Neutrophil (primary cell): ENCODE data around the gene FBXO46.
"Not testable (repeated sequence)": the region's sequence is repeated elsewhere in the genome, so short reads cannot be mapped to it uniquely, and the experiment has no call there.

ENCODE experiments used
- H3K27ac ChIP-seq: fragments of 200-600 bp; sonication (generic); 2 replicates; pipeline ENCODE4 v1.5.1; 2016; ENCODE audit warnings: mild to moderate bottlenecking, moderate library complexity
- H3K27me3 ChIP-seq: fragments of 200-600 bp; sonication (generic); 2 replicates; pipeline ENCODE4 v1.6.0; 2016; ENCODE audit warnings: mild to moderate bottlenecking
- H3K36me3 ChIP-seq: fragments of 200-600 bp; sonication (generic); 2 replicates; pipeline ENCODE4 v1.5.1; 2017
- H3K4me1 ChIP-seq, 2 experiments: fragments of 200-600 bp in 1 of 2; sonication (generic) in 1 of 2; 1 replicate in 1 of 2; 2 replicates in 1 of 2; pipeline versions ENCODE4 v1.5.1 to v1.6.1; 2013 to 2016; ENCODE audit warnings: low read depth in 1 of 2, low read length in 1 of 2, mild to moderate bottlenecking in 1 of 2, moderate library complexity in 1 of 2; ENCODE audit not compliant: control insufficient read depth in 1 of 2, insufficient read depth in 1 of 2
- H3K4me3 ChIP-seq, 2 experiments: fragments of 200-600 bp in 1 of 2; sonication (generic) in 1 of 2; 1 replicate in 1 of 2; 2 replicates in 1 of 2; pipeline ENCODE4 v1.5.1; 2013 to 2016; ENCODE audit warnings: low read depth in 1 of 2, low read length in 1 of 2, mild to moderate bottlenecking in 1 of 2, moderate library complexity in 1 of 2
- H3K9me3 ChIP-seq: fragments of 200-600 bp; sonication (generic); 2 replicates; pipeline ENCODE4 v1.5.1; 2016
- TF ChIP-seq, protein P1 (sequence below): fragments of 200-600 bp; sonication (generic); IDR thresholded peaks from 2 replicates; pipeline ENCODE4 v1.5.1; 2016; ENCODE audit warnings: antibody characterized with exemption

The FBXO46 gene

DNA sequence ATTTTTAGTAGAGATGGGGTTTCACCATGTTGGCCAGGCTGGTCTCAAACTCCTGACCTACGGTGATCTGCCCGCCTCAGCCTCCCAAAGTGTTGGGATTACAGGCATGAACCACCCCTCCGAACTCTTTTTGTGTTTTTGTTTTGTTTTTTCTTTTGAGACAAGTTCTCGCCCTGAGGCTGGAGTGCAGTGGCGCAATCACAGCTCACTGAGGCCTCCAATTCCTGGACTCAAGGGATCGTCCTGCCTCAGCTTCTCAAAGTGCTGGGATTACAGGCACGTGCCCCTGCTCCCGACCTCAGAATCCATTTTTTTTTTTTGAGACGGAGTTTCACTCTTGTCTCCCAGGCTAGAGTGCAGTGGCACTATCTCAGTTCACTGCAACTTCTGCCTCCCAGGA lies 27.0 kb upstream of the FBXO46 start:
- Histone ChIP-seq H3K4me1 (no peaks in the 10 kb centered on the region), H3K27ac (no peak overlapping the region), H3K27me3 (peaks cover 88% of the 10 kb centered on the region), H3K4me3 (no peak overlapping the region), H3K36me3 (no peaks in the 10 kb centered on the region), H3K9me3 (no peaks in the 10 kb centered on the region)
- TF ChIP-seq, protein P1, sequence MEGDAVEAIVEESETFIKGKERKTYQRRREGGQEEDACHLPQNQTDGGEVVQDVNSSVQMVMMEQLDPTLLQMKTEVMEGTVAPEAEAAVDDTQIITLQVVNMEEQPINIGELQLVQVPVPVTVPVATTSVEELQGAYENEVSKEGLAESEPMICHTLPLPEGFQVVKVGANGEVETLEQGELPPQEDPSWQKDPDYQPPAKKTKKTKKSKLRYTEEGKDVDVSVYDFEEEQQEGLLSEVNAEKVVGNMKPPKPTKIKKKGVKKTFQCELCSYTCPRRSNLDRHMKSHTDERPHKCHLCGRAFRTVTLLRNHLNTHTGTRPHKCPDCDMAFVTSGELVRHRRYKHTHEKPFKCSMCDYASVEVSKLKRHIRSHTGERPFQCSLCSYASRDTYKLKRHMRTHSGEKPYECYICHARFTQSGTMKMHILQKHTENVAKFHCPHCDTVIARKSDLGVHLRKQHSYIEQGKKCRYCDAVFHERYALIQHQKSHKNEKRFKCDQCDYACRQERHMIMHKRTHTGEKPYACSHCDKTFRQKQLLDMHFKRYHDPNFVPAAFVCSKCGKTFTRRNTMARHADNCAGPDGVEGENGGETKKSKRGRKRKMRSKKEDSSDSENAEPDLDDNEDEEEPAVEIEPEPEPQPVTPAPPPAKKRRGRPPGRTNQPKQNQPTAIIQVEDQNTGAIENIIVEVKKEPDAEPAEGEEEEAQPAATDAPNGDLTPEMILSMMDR, result no peak

DNA sequence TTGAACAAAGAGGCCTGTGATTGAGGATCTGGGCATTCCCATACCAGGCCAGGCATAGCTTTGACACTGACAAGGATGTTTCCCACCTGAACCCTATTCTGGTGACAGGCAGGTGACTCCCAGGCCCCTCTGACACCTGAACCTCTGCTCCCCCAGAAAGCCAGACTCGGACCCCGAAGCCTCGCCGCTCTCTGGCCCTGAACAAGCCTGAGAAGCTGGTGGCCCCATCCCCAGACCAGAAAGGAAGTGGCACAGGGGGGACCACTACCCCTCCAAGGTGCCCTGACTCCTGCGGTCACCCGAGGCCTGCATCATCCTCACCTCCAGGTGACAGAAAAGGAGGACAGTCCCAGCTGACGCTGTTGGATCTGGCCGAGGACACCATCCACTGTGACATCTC lies 23.6 kb upstream of the FBXO46 start:
- Histone ChIP-seq H3K4me1 (no peaks in the 10 kb centered on the region), H3K27ac (no peak overlapping the region), H3K9me3 (no peaks in the 10 kb centered on the region), H3K27me3 (peaks cover 62% of the 10 kb centered on the region), H3K4me3 (no peak overlapping the region), H3K36me3 (no peaks in the 10 kb centered on the region)
- TF ChIP-seq, protein P1, result no peak

DNA sequence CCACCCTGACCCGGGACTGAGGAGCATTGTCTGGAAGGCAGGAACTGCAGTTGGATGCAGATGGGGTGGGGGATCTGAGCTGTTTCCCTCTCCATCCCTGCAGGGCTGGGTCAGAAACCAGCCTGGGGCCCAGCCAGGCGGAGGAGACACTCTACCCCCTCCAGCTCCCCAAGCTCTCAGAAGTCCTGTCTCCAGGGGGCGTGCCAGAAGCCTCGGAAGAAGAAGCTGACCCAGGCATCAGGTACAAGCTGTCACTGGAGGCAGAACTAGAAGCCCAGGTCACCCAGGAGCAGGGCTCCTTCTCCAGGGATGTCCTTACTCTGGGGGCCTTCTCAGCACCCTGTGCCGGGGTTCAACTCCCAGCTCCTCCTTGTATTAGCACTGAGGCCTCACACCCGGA lies 22.9 kb upstream of the FBXO46 start:
- H3K27ac ChIP-seq, result no peak overlapping the region
- H3K27me3 ChIP-seq, result peaks cover 59% of the 10 kb centered on the region
- no peak overlapping the region for H3K4me3 ChIP-seq
- no peaks in the 10 kb centered on the region for H3K9me3 ChIP-seq
- no peaks in the 10 kb centered on the region for H3K4me1 ChIP-seq
- no peaks in the 10 kb centered on the region for H3K36me3 ChIP-seq
- TF ChIP-seq, protein P1, result no peak

DNA sequence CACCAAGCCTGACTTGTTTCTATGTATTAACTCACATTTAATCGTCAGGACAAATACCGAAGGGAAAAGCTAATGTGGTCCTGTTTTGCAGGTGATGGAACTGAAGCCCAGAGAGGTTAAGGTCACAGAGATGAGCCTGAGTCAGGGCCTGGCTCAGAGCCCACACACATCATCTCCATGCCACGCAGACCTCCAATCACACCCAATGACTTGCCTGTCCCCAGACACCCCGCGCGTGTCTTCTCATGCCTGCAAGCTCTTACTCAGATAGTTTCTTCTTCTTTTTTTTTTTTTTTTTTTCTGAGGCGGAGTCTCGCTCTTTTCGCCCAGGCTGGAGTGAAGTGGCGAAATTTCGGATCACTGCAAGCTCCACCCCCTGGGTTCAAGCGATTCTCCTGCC lies 21.9 kb upstream of the FBXO46 start:
- no peaks in the 10 kb centered on the region for H3K9me3 ChIP-seq
- peaks cover 59% of the 10 kb centered on the region for H3K27me3 ChIP-seq
- no peak overlapping the region for H3K4me3 ChIP-seq
- no peak overlapping the region for H3K27ac ChIP-seq
- H3K36me3 ChIP-seq, result no peaks in the 10 kb centered on the region
- no peaks in the 10 kb centered on the region for H3K4me1 ChIP-seq
- TF ChIP-seq, protein P1, result no peak

DNA sequence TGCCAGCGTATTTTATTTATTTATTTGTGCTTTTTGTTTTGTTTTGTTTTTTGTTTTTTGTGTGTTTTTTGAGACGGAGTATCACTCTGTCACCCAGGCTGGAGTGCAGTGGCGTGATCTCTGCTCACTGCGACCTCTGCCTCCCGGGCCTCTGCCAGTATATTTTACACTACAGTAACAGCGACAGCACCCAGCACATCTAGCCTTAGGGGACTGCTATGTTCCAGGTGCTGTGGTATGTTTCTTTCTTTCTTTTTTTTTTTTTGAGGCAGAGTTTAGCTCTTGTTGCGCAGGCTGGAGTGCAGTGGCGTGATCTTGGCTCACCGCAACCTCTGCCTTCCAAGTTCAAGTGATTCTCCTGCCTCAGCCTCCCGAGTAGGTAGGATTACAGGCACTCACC lies 20.8 kb upstream of the FBXO46 start:
- not testable (repeated sequence) for H3K9me3 ChIP-seq, H3K4me1 ChIP-seq, H3K4me3 ChIP-seq, H3K27ac ChIP-seq, H3K36me3 ChIP-seq
- peaks cover 59% of the 10 kb centered on the region for H3K27me3 ChIP-seq

DNA sequence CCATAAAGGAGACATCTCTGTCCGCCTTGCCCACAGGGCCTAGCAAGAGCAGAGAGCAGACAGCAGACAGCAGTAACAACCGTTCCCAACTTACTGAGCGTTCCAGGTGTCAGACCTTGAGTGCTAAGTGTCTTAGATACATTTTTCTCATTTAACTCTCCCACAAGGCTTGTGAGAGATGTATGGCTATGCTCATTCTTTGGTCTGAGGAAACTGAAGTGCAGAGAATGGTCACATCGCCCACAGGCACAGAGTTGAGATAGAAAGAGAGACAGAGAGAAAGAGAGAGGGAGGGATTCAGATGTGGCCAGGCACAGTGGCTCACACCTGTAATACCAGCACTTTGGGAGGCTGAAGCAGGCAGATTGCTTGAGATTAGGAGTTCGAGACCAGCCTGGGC lies 16.8 kb upstream of the FBXO46 start:
- Histone ChIP-seq H3K4me3 (no peak overlapping the region), H3K27me3 (peaks cover 71% of the 10 kb centered on the region), H3K36me3 (no peaks in the 10 kb centered on the region), H3K4me1 (no peaks in the 10 kb centered on the region), H3K27ac (no peak overlapping the region), H3K9me3 (no peaks in the 10 kb centered on the region)
- TF ChIP-seq, protein P1, result no peak
